ENCODE measurements around the gene ALDH9A1. TPM values are rescaled to one million over a fixed set of nuclear protein-coding genes. Genes with fewer than 3 reads are reported as not detected.
A peak's percentile ranks its signal among the peaks of the same experiment; 100 is the strongest.
"Not testable (repeated sequence)": the region's sequence is repeated elsewhere in the genome, so short reads cannot be mapped to it uniquely, and the experiment has no call there.

Gene ALDH9A1
- total RNA-seq, 1 donor from 2014 or later = 63.2 TPM

DNA sequence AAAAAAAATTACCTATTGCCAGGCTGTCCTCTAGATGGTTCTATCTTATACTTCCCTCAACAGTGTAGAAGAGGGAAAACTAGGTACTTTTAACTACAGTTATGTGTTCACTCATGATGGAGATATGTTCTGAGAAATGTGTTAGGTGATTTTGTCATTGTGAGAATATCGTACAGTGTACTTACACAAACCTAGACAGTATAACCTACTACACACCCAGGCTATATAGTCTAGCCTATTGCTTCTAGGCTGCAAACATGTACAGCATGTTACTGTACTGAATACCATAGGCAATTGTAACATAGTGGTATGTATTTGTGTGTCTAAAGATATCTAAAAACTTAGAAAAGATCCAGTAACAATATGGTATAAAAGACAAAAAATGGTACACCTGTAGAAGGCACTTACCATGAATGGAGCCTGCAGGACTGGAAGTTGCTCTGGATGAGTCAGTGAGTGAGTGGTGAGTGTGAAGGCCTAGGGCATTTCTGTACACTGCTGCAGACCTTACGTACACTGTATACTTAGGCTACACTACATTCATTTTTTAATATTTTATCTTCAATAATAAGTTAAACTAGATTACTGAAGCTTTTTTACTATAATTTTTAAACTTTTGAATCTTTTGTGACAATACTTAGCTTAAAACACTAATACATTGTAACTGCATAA is 54.2 kb downstream of the ALDH9A1 start:
- H3K9me3 ChIP-seq (replicated peaks) = no peaks in the 10 kb centered on the region
- peaks cover 11% of the 10 kb centered on the region for H3K36me3 ChIP-seq
- H3K27ac ChIP-seq (replicated peaks) = no peak overlapping the region
- no peak for TF ChIP-seq CTCF (IDR thresholded peaks at IDR 0.05; ENCODE audit: borderline replicate concordance)
- H3K4me3 ChIP-seq = no peak overlapping the region
- H3K27me3 ChIP-seq (ENCODE audit: low read depth) = no peaks in the 10 kb centered on the region
- intact Hi-C loops (cut with micrococcal nuclease) = no loop called here
- no peak for DNase-seq
- H3K4me1 ChIP-seq = peaks cover 97% of the 10 kb centered on the region

GRCh38 chr1:165641231-165641987 is 57.0 kb downstream of the ALDH9A1 start:
- DNase-seq = no peak
- Histone ChIP-seq H3K27ac (replicated peaks) (peak overlapping the region; percentile 6), H3K36me3 (peaks cover 17% of the 10 kb centered on the region), H3K9me3 (replicated peaks) (no peaks in the 10 kb centered on the region), H3K4me1 (peaks cover 97% of the 10 kb centered on the region), H3K27me3 (ENCODE audit: low read depth) (no peaks in the 10 kb centered on the region), H3K4me3 (no peak overlapping the region)
- TF ChIP-seq CTCF (IDR thresholded peaks at IDR 0.05; ENCODE audit: borderline replicate concordance) = no peak
- intact Hi-C loops (cut with micrococcal nuclease) = no loop called here

- Histone ChIP-seq H3K36me3 (peaks cover 28% of the 10 kb centered on the region), H3K27ac (replicated peaks) (peak overlapping the region; percentile 4), H3K4me1 (peaks cover 97% of the 10 kb centered on the region), H3K4me3 (no peak overlapping the region), H3K9me3 (replicated peaks) (no peaks in the 10 kb centered on the region), H3K27me3 (ENCODE audit: low read depth) (no peaks in the 10 kb centered on the region)
- TF ChIP-seq CTCF (IDR thresholded peaks at IDR 0.05; ENCODE audit: borderline replicate concordance) = no peak
- intact Hi-C loops (cut with micrococcal nuclease) = no loop called here
- no peak for DNase-seq
Observed at GRCh38 chr1:165639821-165640623, 58.3 kb downstream of the ALDH9A1 start.

DNA sequence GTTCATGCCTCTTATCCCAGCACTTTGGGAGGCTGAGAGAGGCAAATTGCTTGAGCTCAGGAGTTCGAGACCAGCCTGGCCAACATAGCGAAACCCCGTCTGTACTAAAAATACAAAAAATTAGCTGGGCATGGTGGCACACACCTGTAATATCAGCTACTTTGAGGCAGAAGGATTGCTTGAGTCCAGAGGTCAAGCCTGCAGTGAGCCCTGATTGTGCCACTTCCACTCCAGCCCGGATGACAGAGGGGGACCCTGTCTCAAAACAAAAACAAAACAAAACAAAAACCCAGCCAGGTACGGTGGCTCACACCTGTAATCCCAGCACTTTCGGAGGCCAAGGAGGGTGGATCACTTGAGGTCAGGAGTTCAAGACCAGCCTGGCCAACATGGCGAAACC is 60.2 kb downstream of the ALDH9A1 start:
- H3K27me3 ChIP-seq (ENCODE audit: low read depth); DNase-seq; H3K4me3 ChIP-seq; H3K9me3 ChIP-seq (replicated peaks); intact Hi-C loops (cut with micrococcal nuclease): not testable (repeated sequence)
- peaks cover 99% of the 10 kb centered on the region for H3K4me1 ChIP-seq
- H3K36me3 ChIP-seq = peaks cover 28% of the 10 kb centered on the region
- peak overlapping the region; percentile 53 for H3K27ac ChIP-seq (replicated peaks)

GRCh38 chr1:165637427-165637826 is 60.9 kb downstream of the ALDH9A1 start:
- intact Hi-C loops (cut with micrococcal nuclease) = no loop called here
- H3K36me3 ChIP-seq = peaks cover 28% of the 10 kb centered on the region
- H3K27ac ChIP-seq (replicated peaks) = peak overlapping the region; percentile 53
- TF ChIP-seq CTCF (IDR thresholded peaks at IDR 0.05; ENCODE audit: borderline replicate concordance) = no peak
- no peaks in the 10 kb centered on the region for H3K9me3 ChIP-seq (replicated peaks)
- DNase-seq = no peak
- peaks cover 99% of the 10 kb centered on the region for H3K4me1 ChIP-seq
- H3K4me3 ChIP-seq = no peak overlapping the region
- no peaks in the 10 kb centered on the region for H3K27me3 ChIP-seq (ENCODE audit: low read depth)

Data from left ventricle myocardium inferior (tissue), 1 donor.